AG08396 (cell line): ENCODE results near the gene SPRED3.
"Not testable (repeated sequence)": the region's sequence is repeated elsewhere in the genome, so short reads cannot be mapped to it uniquely, and the experiment has no call there.

Experiments used
- DNase-seq: peaks from one replicate; pipeline ENCODE4 v3.0.0; 2012; ENCODE audit warnings: low spot score, mixed read lengths

SPRED3 gene

GRCh38 chr19:38420935-38421334 is 32.4 kb downstream of the SPRED3 start:
- DNase-seq, result no peak

GRCh38 chr19:38421856-38422255 is 33.4 kb downstream of the SPRED3 start:
- no peak for DNase-seq

GRCh38 chr19:38422438-38422837 is 33.9 kb downstream of the SPRED3 start:
- no peak for DNase-seq

GRCh38 chr19:38424272-38424671 is 35.8 kb downstream of the SPRED3 start:
- no peak for DNase-seq

- no peak for DNase-seq
Observed at GRCh38 chr19:38425222-38425809, 36.8 kb downstream of the SPRED3 start.

GRCh38 chr19:38425810-38426466 is 37.4 kb downstream of the SPRED3 start, which contains the start of gene RASGRP4:
Gene RASGRP4 (minus strand): TSS chr19:38426219. CDS start chr19:38426091, 128 bp downstream.
- no peak for DNase-seq

- DNase-seq, result not testable (repeated sequence)
Observed at GRCh38 chr19:38427035-38427677, 38.7 kb downstream of the SPRED3 start.

GRCh38 chr19:38429055-38429810 is 40.7 kb downstream of the SPRED3 start:
- no peak for DNase-seq

- no peak for DNase-seq
Observed at GRCh38 chr19:38429811-38430156, 41.3 kb downstream of the SPRED3 start.

GRCh38 chr19:38430931-38431330 is 42.4 kb downstream of the SPRED3 start:
- no peak for DNase-seq

GRCh38 chr19:38433268-38433733 is 44.8 kb downstream of the SPRED3 start, which contains the start of gene RYR1:
Gene RYR1 (plus strand): TSS chr19:38433691. CDS start chr19:38433830, 139 bp downstream.
- peak; percentile 80 for DNase-seq

GRCh38 chr19:38434549-38435051 is 46.1 kb downstream of the SPRED3 start:
- no peak for DNase-seq

- DNase-seq, result no peak
Observed at GRCh38 chr19:38437295-38437694, 48.8 kb downstream of the SPRED3 start.

GRCh38 chr19:38437917-38438316 is 49.4 kb downstream of the SPRED3 start:
- DNase-seq, result no peak

GRCh38 chr19:38440592-38440991 is 52.1 kb downstream of the SPRED3 start:
- no peak for DNase-seq

- no peak for DNase-seq
Observed at GRCh38 chr19:38441657-38442348, 53.3 kb downstream of the SPRED3 start.

- DNase-seq, result no peak
Observed at GRCh38 chr19:38442736-38443135, 54.2 kb downstream of the SPRED3 start.

GRCh38 chr19:38443458-38443999 is 55.0 kb downstream of the SPRED3 start:
- no peak for DNase-seq

- no peak for DNase-seq
Observed at GRCh38 chr19:38444026-38444425, 55.5 kb downstream of the SPRED3 start.

GRCh38 chr19:38445362-38445761 is 56.9 kb downstream of the SPRED3 start:
- DNase-seq, result no peak

- DNase-seq, result no peak
Observed at GRCh38 chr19:38448225-38448624, 59.7 kb downstream of the SPRED3 start.
